HG02610 (cell line): ENCODE measurements around the gene FGD2.

ENCODE experiments used
- ATAC-seq: cut with Tn5 transposase; IDR thresholded peaks from one replicate; pipeline ENCODE4 v1.9.1; 2021; ENCODE audit warnings: mild to moderate bottlenecking, moderate library complexity; ENCODE audit not compliant: unreplicated experiment

The FGD2 gene

GRCh38 chr6:37005061-37005810, at the start of gene FGD2:
TSS of gene FGD2 (plus strand) at chr6:37005655. CDS start at chr6:37005818, 163 bp downstream.
- ATAC-seq: peak; percentile 68

GRCh38 chr6:36955671-36956445, 49.6 kb upstream of the FGD2 start:
- ATAC-seq: no peak

GRCh38 chr6:36956446-36956820, 49.0 kb upstream of the FGD2 start:
- no peak for ATAC-seq

- ATAC-seq: no peak
These were observed 47.6 kb upstream of the FGD2 start for GRCh38 chr6:36957773-36958271.

- ATAC-seq: no peak
These were observed 46.5 kb upstream of the FGD2 start for GRCh38 chr6:36958775-36959554.

GRCh38 chr6:36959555-36960250, 45.8 kb upstream of the FGD2 start:
- no peak for ATAC-seq

GRCh38 chr6:36961441-36962435, 43.7 kb upstream of the FGD2 start:
- no peak for ATAC-seq

GRCh38 chr6:36962874-36963273, 42.6 kb upstream of the FGD2 start:
- peak; percentile 78 for ATAC-seq

- no peak for ATAC-seq
These were observed 41.8 kb upstream of the FGD2 start for GRCh38 chr6:36963451-36964290.

- ATAC-seq: no peak
These were observed 41.1 kb upstream of the FGD2 start for GRCh38 chr6:36964349-36964748.

- no peak for ATAC-seq
These were observed 40.5 kb upstream of the FGD2 start for GRCh38 chr6:36964908-36965307.

- no peak for ATAC-seq
These were observed 38.2 kb upstream of the FGD2 start for GRCh38 chr6:36967301-36967700.

- ATAC-seq: no peak
These were observed 37.7 kb upstream of the FGD2 start for GRCh38 chr6:36967757-36968156.

GRCh38 chr6:36968266-36968977, 37.0 kb upstream of the FGD2 start:
- no peak for ATAC-seq

- no peak for ATAC-seq
These were observed 36.2 kb upstream of the FGD2 start for GRCh38 chr6:36969240-36969691.

- no peak for ATAC-seq
These were observed 35.2 kb upstream of the FGD2 start for GRCh38 chr6:36969988-36970891.
